ENCODE results near the gene UVRAG. TPM values are rescaled to one million over a fixed set of nuclear protein-coding genes. Genes with fewer than 3 reads are reported as not detected.

UVRAG gene
- total RNA-seq, 4 donors from 2014 or later: 16.6 to 22.1 (median 19.3) TPM

GRCh38 chr11:75768112-75768908 is 46.7 kb upstream of the UVRAG start, which contains the start of gene DGAT2:
DGAT2 (plus strand) TSS chr11:75768778; CDS start chr11:75768992, 214 bp downstream.
- no peaks in the 10 kb centered on the region for H3K9me3 ChIP-seq
- H3K4me3 ChIP-seq: peak within 1 kb of the TSS; percentile 53 to 71 (median 62)
- ATAC-seq (peak; percentile 81 to 84), DNase-seq (peak; percentile 34 to 54)
- in situ Hi-C loops (cut with MboI; ENCODE audit: low sequenced_read_pairs in 4 of 4) (no loop called here), intact Hi-C loops (cut with DNase I; ENCODE audit: low total_unique reads) (loop anchor here (1.0 kb wide), 2 partner anchors 45 to 62 kb away; no protein-coding TSS in a partner anchor)
- TF ChIP-seq CTCF (IDR thresholded peaks at IDR 0.05 in 4 of 5, conservative IDR thresholded peaks at IDR 0.05 in 1 of 5): peak in 2 of 5 experiments; percentile 15 to 35
- peak in 1 of 2 donors; percentile 24 for TF ChIP-seq POLR2A (IDR thresholded peaks at IDR 0.05)
- H3K4me1 ChIP-seq: peaks cover 6 to 16% of the 10 kb centered on the region in 2 donors
- H3K27ac ChIP-seq: peak within 1 kb of the TSS in 2 of 4 donors; percentile 20 to 52
- peaks cover 0 to 8% (median 3%) of the 10 kb centered on the region in 3 donors for H3K27me3 ChIP-seq
- H3K36me3 ChIP-seq: no peaks in the 10 kb centered on the region

GRCh38 chr11:75768909-75769771 is 45.9 kb upstream of the UVRAG start:
- DNase-seq: no peak
- Histone ChIP-seq H3K9me3 (no peaks in the 10 kb centered on the region), H3K27me3 (peaks cover 0 to 8% (median 3%) of the 10 kb centered on the region in 3 donors), H3K4me1 (peaks cover 6 to 16% of the 10 kb centered on the region in 2 donors), H3K27ac (peak overlapping the region in 2 of 4 donors; percentile 20 to 52), H3K36me3 (no peaks in the 10 kb centered on the region), H3K4me3 (peak overlapping the region; percentile 53 to 71 (median 62))
- TF ChIP-seq CTCF (IDR thresholded peaks at IDR 0.05 in 4 of 5, conservative IDR thresholded peaks at IDR 0.05 in 1 of 5) (no peak), POLR2A (IDR thresholded peaks at IDR 0.05) (no peak)
- intact Hi-C loops (cut with DNase I; ENCODE audit: low total_unique reads): loop anchor here (1.0 kb wide), 2 partner anchors 46 to 63 kb away; no protein-coding TSS in a partner anchor
- in situ Hi-C loops (cut with MboI; ENCODE audit: low sequenced_read_pairs in 4 of 4): no loop called here
- peak; percentile 17 to 28 for ATAC-seq

GRCh38 chr11:75770102-75770501 is 44.9 kb upstream of the UVRAG start:
- intact Hi-C loops (cut with DNase I; ENCODE audit: low total_unique reads): no loop called here
- TF ChIP-seq POLR2A (IDR thresholded peaks at IDR 0.05): no peak
- TF ChIP-seq CTCF (IDR thresholded peaks at IDR 0.05 in 4 of 5, conservative IDR thresholded peaks at IDR 0.05 in 1 of 5): no peak
- DNase-seq: no peak
- in situ Hi-C loops (cut with MboI; ENCODE audit: low sequenced_read_pairs in 4 of 4): no loop called here
- H3K27me3 ChIP-seq: peaks cover 0 to 8% (median 3%) of the 10 kb centered on the region in 3 donors
- peaks cover 6 to 16% of the 10 kb centered on the region in 2 donors for H3K4me1 ChIP-seq
- ATAC-seq: no peak
- H3K36me3 ChIP-seq: no peaks in the 10 kb centered on the region
- no peaks in the 10 kb centered on the region for H3K9me3 ChIP-seq
- no peak overlapping the region for H3K27ac ChIP-seq
- H3K4me3 ChIP-seq: no peak overlapping the region

DNA sequence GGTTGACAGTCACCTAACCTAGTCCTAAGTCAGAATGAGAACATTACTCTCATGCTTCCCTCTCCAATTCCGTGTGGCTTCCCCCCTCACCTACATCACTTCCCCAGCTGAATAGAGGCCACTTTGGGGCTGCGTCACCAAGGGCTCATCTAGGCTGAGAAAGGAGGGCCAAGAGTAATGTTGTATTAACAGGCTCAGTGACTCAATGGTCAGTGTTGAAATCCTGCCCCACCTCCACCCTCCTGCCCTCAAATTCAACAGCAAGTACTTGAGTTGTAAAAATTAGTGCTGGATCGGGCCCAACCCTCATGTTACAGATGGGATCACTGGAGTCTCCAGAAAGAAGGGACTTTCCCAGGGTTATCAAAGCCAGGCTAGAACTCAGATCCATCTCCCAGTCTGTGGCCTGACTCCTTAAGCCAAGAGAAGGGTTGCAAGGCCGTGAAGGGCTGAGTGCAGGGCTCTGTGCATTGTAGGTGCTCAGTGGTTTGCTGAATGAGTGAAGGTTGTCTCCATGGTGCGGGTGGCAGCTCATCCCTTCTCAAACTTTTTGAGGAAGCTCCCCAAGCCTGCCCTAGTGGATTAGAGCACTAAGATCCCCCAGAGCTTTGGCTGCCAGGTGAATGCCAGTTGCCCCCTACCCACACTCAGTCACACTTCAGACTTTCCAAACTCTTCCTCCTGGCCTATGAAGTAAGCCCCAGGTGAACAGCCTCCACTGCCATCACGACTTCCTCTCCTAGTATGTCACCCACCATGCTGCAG is 43.2 kb upstream of the UVRAG start:
- ATAC-seq (no peak), DNase-seq (no peak)
- TF ChIP-seq POLR2A (IDR thresholded peaks at IDR 0.05) (no peak), CTCF (IDR thresholded peaks at IDR 0.05 in 4 of 5, conservative IDR thresholded peaks at IDR 0.05 in 1 of 5) (no peak)
- peaks cover 6 to 16% of the 10 kb centered on the region in 2 donors for H3K4me1 ChIP-seq
- H3K4me3 ChIP-seq: no peak overlapping the region
- in situ Hi-C loops (cut with MboI; ENCODE audit: low sequenced_read_pairs in 4 of 4): no loop called here
- no peaks in the 10 kb centered on the region for H3K36me3 ChIP-seq
- H3K27ac ChIP-seq: no peak overlapping the region
- intact Hi-C loops (cut with DNase I; ENCODE audit: low total_unique reads): no loop called here
- H3K9me3 ChIP-seq: no peaks in the 10 kb centered on the region
- peaks cover 0 to 6% (median 3%) of the 10 kb centered on the region in 3 donors for H3K27me3 ChIP-seq

Data from gastrocnemius medialis (tissue), 4 donors.